K562 (cell line): Measurements from ENCODE around the gene COP1. TPM values are rescaled to one million over a fixed set of nuclear protein-coding genes. Genes with fewer than 3 reads are reported as not detected.

ENCODE experiments used
- ADNP ChIP-seq: fragments of 200-800 bp; sonication (Bioruptor generic); IDR thresholded peaks from 2 replicates; pipeline ENCODE4 v1.6.1; 2016; ENCODE audit warnings: missing genetic modification characterization, missing compliant biosample characterization
- ETV1 ChIP-seq: fragments of 450-650 bp; conservative IDR thresholded peaks from 2 replicates; pipeline ENCODE4 v1.6.1; 2016; ENCODE audit warnings: missing genetic modification characterization, control low read depth, low read depth, missing compliant biosample characterization
- EZH2 ChIP-seq: IDR thresholded peaks from 2 replicates; pipeline ENCODE4 v1.6.1; 2012; ENCODE audit warnings: low read depth, mild to moderate bottlenecking, inconsistent platforms, low read length, borderline replicate concordance
- FOXA3 ChIP-seq, 2 experiments: fragments of 450-650 bp in 1 of 2; sonication (generic) in 1 of 2; formaldehyde crosslinking; IDR thresholded peaks in 1 of 2; conservative IDR thresholded peaks in 1 of 2; 2 replicates each; pipeline versions ENCODE4 v1.4.0 to v1.8.0; 2020 to 2022; ENCODE audit warnings: mild to moderate bottlenecking in 2 of 2, missing genetic modification reagents in 1 of 2
- JUND ChIP-seq, 2 experiments: IDR thresholded peaks; 2 replicates in 1 of 2; 3 replicates in 1 of 2; pipeline ENCODE4 v1.6.1; 2011; ENCODE audit warnings: borderline replicate concordance in 2 of 2, low read depth in 2 of 2, low read length in 2 of 2, improper control_type of control experiment in 1 of 2, missing biosample characterization in 1 of 2, missing genetic modification characterization in 1 of 2, missing genetic modification reagents in 1 of 2
- KAT2B ChIP-seq: IDR thresholded peaks from one replicate; pipeline ENCODE4 v1.6.1; 2012; ENCODE audit warnings: low read depth, mild to moderate bottlenecking, control low read depth, inconsistent platforms, low read length, moderate library complexity
- MEF2A ChIP-seq: IDR thresholded peaks from 2 replicates; pipeline ENCODE4 v1.6.1; 2011; ENCODE audit warnings: low read depth, mild to moderate bottlenecking, low read length, moderate library complexity; ENCODE audit not compliant: control insufficient read depth
- MLLT1 ChIP-seq, 2 experiments: fragments of 450-650 bp; IDR thresholded peaks; 2 replicates each; pipeline ENCODE4 v1.6.1; 2016
- MTA1 ChIP-seq: fragments of 450-650 bp; IDR thresholded peaks from 2 replicates; pipeline ENCODE4 v1.6.1; 2017; ENCODE audit warnings: borderline replicate concordance
- NRF1 ChIP-seq, 2 experiments: fragments of 450-650 bp; IDR thresholded peaks in 1 of 2; conservative IDR thresholded peaks in 1 of 2; 2 replicates each; pipeline ENCODE4 v1.6.1; 2014; ENCODE audit warnings: mild to moderate bottlenecking in 2 of 2
- POLR2B ChIP-seq: fragments of 450-650 bp; IDR thresholded peaks from 2 replicates; pipeline ENCODE4 v1.6.1; 2018; ENCODE audit warnings: low read depth; ENCODE audit not compliant: partially characterized antibody
- RHOXF2B ChIP-seq: fragments of 250-450 bp; sonication (Bioruptor Pico); conservative IDR thresholded peaks from 2 replicates; pipeline ENCODE4 v1.5.1; 2021
- SOX6 ChIP-seq: fragments of 450-650 bp; IDR thresholded peaks from 2 replicates; pipeline ENCODE4 v1.6.1; 2014; ENCODE audit warnings: mild to moderate bottlenecking
- ZNF277 ChIP-seq: fragments of 250-450 bp; sonication (Bioruptor Pico); IDR thresholded peaks from 2 replicates; pipeline ENCODE4 v1.8.0; 2022; ENCODE audit warnings: inconsistent platforms, mild to moderate bottlenecking, moderate library complexity, borderline replicate concordance
- polyA plus RNA-seq, 8 experiments: library from polyadenylated mRNA; depleted of rRNA in 4 of 8; stranded (reverse) in 5 of 8; unstranded in 3 of 8; fragments of >200 nt; fragmentation: Nextera tagmentation in 2 of 8; fragmentation: Illumina TruSeq in 1 of 8; extraction: Ambion mirVana in 2 of 8; extraction: Trizol in 1 of 8; gene quantifications; 2 replicates each; pipeline versions ENCODE4 v1.2.1 to v1.2.3, GENCODE V29; 2011 to 2014; ENCODE audit warnings: inconsistent platforms in 1 of 8, missing spikeins in 1 of 8
- total RNA-seq, 7 experiments: library from RNA; depleted of rRNA in 6 of 7; stranded (reverse); fragments of >200 nt in 6 of 7; fragmentation: Illumina TruSeq in 2 of 7; extraction: Trizol in 2 of 7; gene quantifications; 2 replicates each; pipeline versions ENCODE4 v1.2.1 to v1.2.3, GENCODE V29; 2011 to 2021; ENCODE audit warnings: low replicate concordance in 1 of 7
- TF ChIP-seq, protein P1 (sequence below): fragments of 450-650 bp; IDR thresholded peaks from 2 replicates; pipeline ENCODE4 v1.6.1; 2017; ENCODE audit warnings: antibody characterized with exemption
- TF ChIP-seq, protein P2 (sequence below): fragments of 250-450 bp; sonication (Bioruptor Pico); IDR thresholded peaks from 2 replicates; pipeline ENCODE4 v1.8.0; 2021; ENCODE audit warnings: mild to moderate bottlenecking, moderate library complexity
- TF ChIP-seq, protein P3 (sequence below): fragments of 450-650 bp; IDR thresholded peaks from 2 replicates; pipeline ENCODE4 v1.6.1; 2014; ENCODE audit warnings: low read depth, mild to moderate bottlenecking, moderate library complexity, borderline replicate concordance

The COP1 gene
- total and polyA plus RNA-seq, 9 of the 15 experiments (the other 6 are each of a cell fraction or from before 2014, with no cell fraction given): 25.8 to 77.7 (median 58.6) TPM

- TF ChIP-seq FOXA3 (CRISPR knock-in tag; conservative IDR thresholded peaks at IDR 0.05 in 1 of 2, IDR thresholded peaks at IDR 0.05 in 1 of 2) (no peak), POLR2B (peak; percentile 97), NRF1 (conservative IDR thresholded peaks at IDR 0.05 in 1 of 2, IDR thresholded peaks at IDR 0.05 in 1 of 2) (peak; percentile 100), MEF2A (no peak), KAT2B (no peak), MTA1 (no peak), ZNF277 (CRISPR knock-in tag) (no peak), ETV1 (peak; percentile 44), RHOXF2B (CRISPR knock-in tag) (no peak), EZH2 (no peak), SOX6 (peak; percentile 26; the same call in 1 of the 2 replicates), JUND (IDR thresholded peaks at IDR 0.05; ENCODE audit: borderline replicate concordance, low read depth, low read length) (no peak; the same call in 1 of the 2 replicates), JUND (tag; IDR thresholded peaks at IDR 0.05; ENCODE audit: borderline replicate concordance, low read depth, low read length) (no peak), MLLT1 (IDR thresholded peaks at IDR 0.05) (no peak), ADNP (no peak)
- TF ChIP-seq, protein P1, sequence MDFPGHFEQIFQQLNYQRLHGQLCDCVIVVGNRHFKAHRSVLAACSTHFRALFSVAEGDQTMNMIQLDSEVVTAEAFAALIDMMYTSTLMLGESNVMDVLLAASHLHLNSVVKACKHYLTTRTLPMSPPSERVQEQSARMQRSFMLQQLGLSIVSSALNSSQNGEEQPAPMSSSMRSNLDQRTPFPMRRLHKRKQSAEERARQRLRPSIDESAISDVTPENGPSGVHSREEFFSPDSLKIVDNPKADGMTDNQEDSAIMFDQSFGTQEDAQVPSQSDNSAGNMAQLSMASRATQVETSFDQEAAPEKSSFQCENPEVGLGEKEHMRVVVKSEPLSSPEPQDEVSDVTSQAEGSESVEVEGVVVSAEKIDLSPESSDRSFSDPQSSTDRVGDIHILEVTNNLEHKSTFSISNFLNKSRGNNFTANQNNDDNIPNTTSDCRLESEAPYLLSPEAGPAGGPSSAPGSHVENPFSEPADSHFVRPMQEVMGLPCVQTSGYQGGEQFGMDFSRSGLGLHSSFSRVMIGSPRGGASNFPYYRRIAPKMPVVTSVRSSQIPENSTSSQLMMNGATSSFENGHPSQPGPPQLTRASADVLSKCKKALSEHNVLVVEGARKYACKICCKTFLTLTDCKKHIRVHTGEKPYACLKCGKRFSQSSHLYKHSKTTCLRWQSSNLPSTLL: no peak
- TF ChIP-seq, protein P2, sequence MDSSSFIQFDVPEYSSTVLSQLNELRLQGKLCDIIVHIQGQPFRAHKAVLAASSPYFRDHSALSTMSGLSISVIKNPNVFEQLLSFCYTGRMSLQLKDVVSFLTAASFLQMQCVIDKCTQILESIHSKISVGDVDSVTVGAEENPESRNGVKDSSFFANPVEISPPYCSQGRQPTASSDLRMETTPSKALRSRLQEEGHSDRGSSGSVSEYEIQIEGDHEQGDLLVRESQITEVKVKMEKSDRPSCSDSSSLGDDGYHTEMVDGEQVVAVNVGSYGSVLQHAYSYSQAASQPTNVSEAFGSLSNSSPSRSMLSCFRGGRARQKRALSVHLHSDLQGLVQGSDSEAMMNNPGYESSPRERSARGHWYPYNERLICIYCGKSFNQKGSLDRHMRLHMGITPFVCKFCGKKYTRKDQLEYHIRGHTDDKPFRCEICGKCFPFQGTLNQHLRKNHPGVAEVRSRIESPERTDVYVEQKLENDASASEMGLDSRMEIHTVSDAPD (CRISPR knock-in tag): no peak
- TF ChIP-seq, protein P3, sequence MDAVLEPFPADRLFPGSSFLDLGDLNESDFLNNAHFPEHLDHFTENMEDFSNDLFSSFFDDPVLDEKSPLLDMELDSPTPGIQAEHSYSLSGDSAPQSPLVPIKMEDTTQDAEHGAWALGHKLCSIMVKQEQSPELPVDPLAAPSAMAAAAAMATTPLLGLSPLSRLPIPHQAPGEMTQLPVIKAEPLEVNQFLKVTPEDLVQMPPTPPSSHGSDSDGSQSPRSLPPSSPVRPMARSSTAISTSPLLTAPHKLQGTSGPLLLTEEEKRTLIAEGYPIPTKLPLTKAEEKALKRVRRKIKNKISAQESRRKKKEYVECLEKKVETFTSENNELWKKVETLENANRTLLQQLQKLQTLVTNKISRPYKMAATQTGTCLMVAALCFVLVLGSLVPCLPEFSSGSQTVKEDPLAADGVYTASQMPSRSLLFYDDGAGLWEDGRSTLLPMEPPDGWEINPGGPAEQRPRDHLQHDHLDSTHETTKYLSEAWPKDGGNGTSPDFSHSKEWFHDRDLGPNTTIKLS: peak; percentile 62; the same call in 1 of the 2 replicates
Measured at GRCh38 chr1:176206961-176207902, at the start of gene COP1 (continued).
